ENCODE data around the gene GALNT2.

DNA sequence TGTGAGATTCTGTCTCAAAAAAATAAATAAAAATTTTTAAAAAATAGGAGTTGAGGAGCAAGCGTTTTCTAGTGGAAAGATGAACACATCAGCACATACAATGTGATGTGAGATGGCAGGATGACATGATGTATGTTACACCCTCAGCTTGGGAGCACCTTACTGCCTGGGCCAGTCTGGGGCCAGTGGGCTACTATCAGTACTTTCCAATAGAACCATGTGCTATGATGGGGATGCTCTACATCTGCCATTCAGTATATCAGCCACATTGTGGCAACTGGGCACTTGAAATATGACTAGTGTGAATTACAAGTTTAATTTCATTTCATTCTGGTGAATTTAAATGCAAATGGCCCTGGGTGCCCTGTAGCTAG is 203.1 kb downstream of the GALNT2 start:
- TF ChIP-seq, protein P1, sequence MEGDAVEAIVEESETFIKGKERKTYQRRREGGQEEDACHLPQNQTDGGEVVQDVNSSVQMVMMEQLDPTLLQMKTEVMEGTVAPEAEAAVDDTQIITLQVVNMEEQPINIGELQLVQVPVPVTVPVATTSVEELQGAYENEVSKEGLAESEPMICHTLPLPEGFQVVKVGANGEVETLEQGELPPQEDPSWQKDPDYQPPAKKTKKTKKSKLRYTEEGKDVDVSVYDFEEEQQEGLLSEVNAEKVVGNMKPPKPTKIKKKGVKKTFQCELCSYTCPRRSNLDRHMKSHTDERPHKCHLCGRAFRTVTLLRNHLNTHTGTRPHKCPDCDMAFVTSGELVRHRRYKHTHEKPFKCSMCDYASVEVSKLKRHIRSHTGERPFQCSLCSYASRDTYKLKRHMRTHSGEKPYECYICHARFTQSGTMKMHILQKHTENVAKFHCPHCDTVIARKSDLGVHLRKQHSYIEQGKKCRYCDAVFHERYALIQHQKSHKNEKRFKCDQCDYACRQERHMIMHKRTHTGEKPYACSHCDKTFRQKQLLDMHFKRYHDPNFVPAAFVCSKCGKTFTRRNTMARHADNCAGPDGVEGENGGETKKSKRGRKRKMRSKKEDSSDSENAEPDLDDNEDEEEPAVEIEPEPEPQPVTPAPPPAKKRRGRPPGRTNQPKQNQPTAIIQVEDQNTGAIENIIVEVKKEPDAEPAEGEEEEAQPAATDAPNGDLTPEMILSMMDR (conservative IDR thresholded peaks at IDR 0.05; ENCODE audit: low read length): no peak
- no peak for TF ChIP-seq EZH2phosphoT487 (IDR thresholded peaks at IDR 0.05; ENCODE audit: borderline replicate concordance)
